Measurements from ENCODE around the gene TMEM120B.
"Not testable (repeated sequence)": the region's sequence is repeated elsewhere in the genome, so short reads cannot be mapped to it uniquely, and the experiment has no call there.

TMEM120B gene

DNA sequence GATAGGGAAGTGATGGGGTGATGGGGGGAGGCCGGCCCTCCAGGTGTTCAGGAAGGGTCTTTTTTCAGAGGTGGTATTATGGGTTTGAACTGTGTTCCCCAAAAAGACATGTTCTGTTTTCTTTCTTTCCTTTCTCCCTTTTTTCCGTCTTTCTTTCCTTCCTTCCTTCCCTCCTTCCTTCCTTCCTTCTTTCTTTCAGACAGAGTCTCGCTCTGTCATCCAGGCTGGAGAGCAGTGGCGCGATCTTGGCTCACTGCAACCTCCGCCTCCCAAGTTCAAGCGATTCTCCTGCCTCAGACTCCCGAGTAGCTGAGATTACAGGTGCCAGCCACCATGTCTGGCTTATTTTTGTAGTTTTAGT, 3.5 kb upstream of the TMEM120B start:
- not testable (repeated sequence) for DNase-seq (ENCODE audit: low read depth, low spot score)

DNA sequence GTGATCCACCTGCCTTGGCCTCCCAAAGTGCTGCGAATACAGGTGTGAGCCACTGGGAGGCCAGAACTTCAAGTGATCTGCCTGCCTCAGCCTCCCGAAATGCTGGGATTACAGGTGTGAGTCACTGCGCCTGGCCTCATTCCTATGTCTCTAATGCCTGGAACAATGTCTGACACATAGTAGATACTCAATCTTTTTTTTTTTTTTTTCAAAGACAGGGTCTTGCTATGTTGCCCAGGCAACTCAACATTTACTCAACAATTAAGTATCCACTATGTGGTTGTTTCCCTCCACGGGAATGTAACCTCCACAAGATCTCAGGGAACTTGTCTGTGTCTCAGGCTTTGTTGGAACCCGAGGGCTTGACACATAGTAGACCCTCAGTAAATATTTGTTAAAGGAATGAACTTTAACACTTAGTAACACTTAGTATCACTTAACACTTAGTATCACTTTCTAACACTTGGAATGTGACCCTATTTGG, 3.0 kb upstream of the TMEM120B start:
- peak; percentile 62 for DNase-seq (ENCODE audit: low read depth, low spot score)

DNA sequence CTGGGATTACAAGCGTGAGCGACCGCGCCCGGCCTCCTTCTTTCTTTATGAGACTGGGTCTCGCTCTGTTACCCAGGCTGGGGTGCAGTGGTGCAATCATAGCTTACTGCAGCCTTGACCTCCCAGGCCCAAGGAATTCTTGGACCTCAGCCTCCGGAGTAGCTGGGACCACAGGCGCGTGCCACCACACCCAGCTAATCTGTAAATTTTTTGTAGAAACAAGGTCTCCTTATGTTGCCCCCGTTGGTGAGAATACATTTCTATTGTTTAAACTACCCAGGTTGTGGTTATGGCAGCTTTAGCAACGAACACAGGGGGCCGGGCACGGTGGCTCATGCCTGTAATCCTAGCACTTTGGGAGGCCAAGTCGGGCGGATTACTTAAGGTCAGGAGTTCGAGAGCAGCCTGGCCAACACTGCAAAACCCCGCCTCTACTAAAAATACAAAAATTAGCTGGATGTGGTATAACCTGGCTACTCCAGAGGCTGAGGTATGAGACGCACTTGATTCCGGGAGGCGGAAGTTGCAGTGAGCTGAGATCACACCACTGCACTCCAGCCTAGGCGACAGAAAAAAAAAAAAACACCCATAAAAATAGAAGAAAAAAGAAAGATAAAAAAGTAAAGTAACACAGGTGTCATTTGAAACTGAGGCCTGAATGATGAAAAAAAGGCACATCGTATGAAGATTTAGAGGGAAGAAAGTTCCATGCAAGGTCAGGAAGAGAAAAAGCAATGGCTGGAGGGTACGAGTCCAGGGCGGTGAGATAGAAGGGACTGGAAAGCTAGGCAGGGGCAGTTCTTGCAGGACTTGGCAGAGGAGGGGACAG, 977 bp upstream of the TMEM120B start:
- no peak for DNase-seq (ENCODE audit: low read depth, low spot score)

DNA sequence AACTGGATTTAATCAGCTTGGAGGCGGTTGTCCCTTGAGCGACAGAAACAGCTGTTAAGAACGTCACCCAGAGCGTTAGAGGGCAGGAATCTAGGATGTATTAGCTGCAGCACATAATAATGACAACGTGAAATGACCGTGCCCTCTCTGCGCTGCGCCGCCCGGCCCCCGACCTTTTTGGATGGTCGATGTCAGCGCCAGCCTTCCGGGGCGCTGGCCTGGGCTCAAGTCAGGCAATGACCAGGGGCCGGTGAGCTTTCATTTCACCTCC, 427 bp upstream of the TMEM120B start:
- DNase-seq (ENCODE audit: low read depth, low spot score): no peak

DNA sequence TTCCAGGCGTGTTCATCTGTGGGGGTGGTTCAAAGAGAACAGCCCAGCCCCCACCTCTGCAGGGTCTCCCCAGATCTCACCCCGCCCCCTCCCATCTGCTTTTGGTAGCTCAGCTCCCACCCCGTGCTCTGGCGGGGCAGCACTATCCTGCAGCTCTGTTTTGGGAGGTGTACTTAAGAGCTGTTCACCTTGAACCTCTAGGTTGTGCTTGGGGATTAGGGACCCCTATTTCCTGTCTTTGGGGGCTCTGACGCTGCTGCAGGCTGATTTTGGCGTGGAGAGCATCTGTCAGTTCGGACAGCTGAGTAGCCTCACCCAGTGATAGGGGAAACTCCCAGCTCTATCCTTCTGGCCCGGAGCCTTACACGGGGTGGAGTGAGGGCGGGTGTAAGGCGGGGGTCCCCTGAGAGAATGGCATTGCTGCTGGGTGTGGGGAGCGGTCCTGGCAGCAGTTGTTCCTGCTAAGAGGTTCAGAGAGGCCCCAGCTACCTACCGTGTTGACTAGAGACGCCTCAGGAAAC, 765 bp downstream of the TMEM120B start:
- DNase-seq (ENCODE audit: low read depth, low spot score): no peak

GRCh38 chr12:121713793-121714192, 1.2 kb downstream of the TMEM120B start:
- DNase-seq (ENCODE audit: low read depth, low spot score): no peak

GRCh38 chr12:121715055-121715454, 2.5 kb downstream of the TMEM120B start:
- DNase-seq (ENCODE audit: low read depth, low spot score): not testable (repeated sequence)

- no peak for DNase-seq (ENCODE audit: low read depth, low spot score)
Measured at GRCh38 chr12:121715862-121716435, 3.4 kb downstream of the TMEM120B start.

DNA sequence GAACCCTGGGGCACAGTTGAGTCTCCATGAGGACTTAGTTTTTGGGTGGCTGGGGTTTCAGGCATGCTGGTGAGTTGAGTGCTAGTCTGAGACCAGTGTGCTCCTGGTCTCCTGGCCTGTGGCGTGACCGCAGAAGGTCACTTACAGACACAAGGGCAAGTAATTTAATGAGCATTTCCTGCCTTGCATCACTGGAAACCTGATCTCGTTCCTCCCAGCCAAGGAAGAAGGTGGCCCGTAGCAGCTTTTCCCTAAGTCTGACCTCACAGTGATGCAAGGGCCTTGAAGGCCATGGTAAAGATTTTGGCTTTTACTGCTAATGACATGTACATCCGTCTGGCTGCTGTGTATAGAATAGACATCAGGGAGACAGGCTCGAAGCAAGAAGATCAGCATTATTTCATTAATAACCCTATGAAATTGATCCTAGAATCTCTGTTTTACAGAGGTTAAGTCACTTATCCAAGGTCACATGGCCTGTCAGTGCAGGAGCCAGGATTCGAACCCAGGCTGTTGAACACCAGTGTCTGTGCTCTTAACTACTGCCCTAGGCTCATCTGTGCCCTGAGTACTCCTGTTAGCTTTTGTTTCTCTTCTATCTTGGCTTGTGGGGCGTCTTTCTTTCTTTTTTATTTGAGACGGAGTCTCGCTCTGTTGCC, 4.6 kb downstream of the TMEM120B start:
- peak; percentile 48 for DNase-seq (ENCODE audit: low read depth, low spot score)

- no peak for DNase-seq (ENCODE audit: low read depth, low spot score)
Measured at GRCh38 chr12:121718653-121719239, 6.2 kb downstream of the TMEM120B start.

DNA sequence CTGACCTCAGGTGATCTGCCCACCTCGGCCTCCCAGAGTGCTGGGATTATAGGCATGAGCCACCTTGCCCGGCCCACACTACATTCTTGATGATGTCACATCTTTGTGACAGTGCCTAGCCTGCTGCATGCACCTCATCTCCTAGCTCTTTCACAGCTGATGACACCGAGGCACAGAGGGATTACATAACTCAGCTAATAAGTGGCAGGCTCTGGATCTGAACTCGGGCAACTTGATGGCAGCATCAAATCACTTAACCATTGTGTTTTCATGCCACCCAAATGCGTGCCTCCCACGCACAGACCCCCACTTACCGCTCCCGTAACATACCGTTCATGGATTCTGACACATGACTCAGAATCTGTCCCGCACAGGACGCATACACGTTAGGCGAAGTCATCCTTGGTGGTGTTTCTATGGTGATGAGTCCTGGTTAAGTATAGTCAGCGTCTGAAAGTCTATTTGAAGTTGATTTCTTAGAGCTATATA, 7.4 kb downstream of the TMEM120B start:
- DNase-seq (ENCODE audit: low read depth, low spot score): peak; percentile 86

GRCh38 chr12:121720762-121721161, 8.2 kb downstream of the TMEM120B start:
- no peak for DNase-seq (ENCODE audit: low read depth, low spot score)

DNA sequence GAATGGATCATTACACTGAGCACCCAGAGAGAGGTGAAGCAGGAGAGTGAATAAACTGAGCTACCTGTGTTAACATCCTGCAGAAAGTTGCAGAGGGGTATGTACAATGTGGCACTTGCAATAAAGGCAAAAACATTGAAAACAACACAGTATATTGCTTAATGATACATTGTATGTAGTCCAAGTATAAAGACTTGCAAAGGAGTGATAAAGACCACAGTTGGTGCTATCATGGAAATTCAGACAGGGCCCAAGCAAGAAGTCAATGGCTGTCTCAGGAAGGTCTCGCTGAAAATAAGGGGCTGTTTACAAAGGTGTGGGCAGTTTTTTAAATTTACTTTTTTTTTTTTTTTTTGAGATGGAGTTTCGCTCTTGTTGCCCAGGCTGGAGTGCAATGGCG, 10.0 kb downstream of the TMEM120B start:
- DNase-seq (ENCODE audit: low read depth, low spot score): no peak

GRCh38 chr12:121723200-121723599, 10.6 kb downstream of the TMEM120B start:
- DNase-seq (ENCODE audit: low read depth, low spot score): no peak

DNA sequence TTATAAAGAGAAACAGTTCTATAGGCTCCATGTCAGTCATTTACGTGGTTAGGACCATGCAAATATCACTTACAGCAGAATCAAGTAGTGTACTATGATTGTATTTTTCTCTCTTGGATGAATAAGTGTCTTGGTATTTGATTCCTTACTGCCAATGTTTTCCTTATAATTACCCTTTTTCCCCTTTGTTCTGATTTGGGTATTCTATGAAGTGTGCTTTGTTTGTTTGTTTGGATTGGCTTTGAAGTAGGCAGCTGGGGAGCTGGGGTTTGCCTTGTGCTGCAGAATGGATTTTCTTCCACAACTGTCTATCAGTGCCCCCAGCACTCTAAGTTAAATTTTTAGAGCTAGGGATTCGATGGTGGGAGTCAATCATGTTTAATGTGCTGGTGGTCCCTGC, 12.4 kb downstream of the TMEM120B start:
- peak; percentile 67 for DNase-seq (ENCODE audit: low read depth, low spot score)

DNA sequence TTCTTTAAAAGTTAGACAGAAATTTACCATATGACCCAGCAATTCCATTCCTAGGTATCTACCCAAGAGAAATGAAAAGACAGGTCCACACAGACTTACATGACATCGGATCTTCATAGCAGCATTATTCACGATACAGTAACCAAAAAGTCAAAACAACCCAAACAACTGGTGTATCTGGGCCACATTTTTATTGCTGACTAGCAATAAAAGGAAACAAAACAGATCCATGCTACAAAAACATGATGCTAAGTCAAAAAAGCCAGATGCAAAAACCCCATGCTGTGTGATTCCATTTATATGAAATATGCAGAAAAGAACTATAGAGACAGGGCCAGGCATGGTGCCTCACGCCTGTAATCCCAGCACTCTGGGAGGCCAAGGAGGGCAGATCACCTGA, 12.9 kb downstream of the TMEM120B start:
- DNase-seq (ENCODE audit: low read depth, low spot score): no peak

DNA sequence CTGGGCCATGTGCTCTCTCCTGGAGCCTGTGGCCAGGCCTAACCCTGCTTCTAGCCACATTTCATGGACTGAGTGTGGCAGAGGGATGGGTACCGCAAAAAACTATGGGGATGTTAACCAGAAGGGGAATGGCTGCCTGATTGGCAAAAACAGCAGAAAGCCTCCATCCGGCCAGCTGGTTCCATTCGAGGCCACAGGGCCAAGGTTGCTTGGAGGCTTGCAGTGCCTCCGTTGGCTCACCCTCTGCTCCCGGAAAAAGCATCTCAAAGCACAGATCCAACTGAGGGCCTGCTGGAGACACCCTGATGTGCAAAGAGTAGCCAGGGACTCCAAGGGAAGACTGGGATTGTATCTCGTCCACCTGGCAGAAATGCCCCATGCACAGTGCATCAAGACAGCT, 16.5 kb downstream of the TMEM120B start:
- DNase-seq (ENCODE audit: low read depth, low spot score): no peak

DNA sequence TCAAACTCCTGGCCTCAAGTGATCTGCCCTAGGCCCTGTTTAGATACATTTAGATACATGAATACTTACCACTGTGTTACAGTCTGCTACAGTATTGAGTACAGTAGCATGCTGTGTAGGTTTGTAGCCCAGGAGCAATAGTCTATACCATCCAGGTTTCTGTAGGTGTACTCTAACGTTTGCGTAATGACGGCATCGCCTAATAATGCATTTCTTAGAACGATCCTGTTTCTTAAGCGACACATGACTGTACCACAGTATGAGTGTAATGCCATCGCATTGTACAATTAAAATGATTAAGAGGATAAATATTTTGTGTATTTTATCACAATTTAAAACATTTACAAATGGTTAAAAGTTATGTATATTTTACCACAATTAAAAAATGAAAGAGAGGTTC, 18.9 kb downstream of the TMEM120B start:
- no peak for DNase-seq (ENCODE audit: low read depth, low spot score)

GRCh38 chr12:121733849-121734248, 21.3 kb downstream of the TMEM120B start:
- DNase-seq (ENCODE audit: low read depth, low spot score): no peak

DNA sequence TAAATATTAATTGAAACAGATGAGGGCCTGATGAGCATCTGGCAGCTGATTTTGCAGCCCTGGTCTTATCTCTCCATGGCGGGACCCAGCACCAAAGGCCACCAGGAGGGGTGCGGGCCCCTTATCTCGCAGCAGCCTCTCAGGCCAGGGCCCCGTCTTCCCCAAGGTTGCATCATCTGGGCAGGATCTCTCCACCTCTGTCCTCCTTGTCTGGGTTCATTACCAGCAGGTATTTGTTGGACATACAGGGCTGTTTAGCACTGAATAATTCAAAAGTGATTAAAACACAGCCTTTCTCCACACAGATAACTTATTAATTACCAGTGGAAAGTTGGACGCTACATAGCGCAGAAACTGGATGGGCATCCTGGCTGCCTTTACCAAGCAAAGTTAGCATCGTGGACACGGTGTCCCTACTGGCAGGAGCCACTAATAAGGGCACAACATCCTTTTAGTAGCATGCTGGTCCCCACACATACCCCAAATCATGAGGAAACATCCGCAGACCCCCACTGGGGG, 25.8 kb downstream of the TMEM120B start:
- DNase-seq (ENCODE audit: low read depth, low spot score): no peak

- DNase-seq (ENCODE audit: low read depth, low spot score): no peak
Measured at GRCh38 chr12:121740847-121741246, 28.3 kb downstream of the TMEM120B start.

- DNase-seq (ENCODE audit: low read depth, low spot score): no peak
Measured at GRCh38 chr12:121741743-121742142, 29.2 kb downstream of the TMEM120B start.

Data from astrocyte of the hippocampus (primary cell).